Gastroesophageal sphincter (tissue), 3 donors: ENCODE results near the gene L1CAM.

Source experiments
- EP300 ChIP-seq: sonication (generic); formaldehyde crosslinking; IDR thresholded peaks from one replicate; pipeline ENCODE4 v1.6.1; 2017; ENCODE audit warnings: antibody characterized with exemption, mild to moderate bottlenecking
- POLR2AphosphoS5 ChIP-seq: sonication (generic); formaldehyde crosslinking; IDR thresholded peaks from one replicate; pipeline ENCODE4 v1.6.1; 2017; ENCODE audit warnings: antibody characterized with exemption
- TF ChIP-seq, protein P1 (sequence below), 4 experiments: fragments of 200-600 bp in 2 of 4; fragments of 450-650 bp in 2 of 4; sonication (generic) in 1 of 4; IDR thresholded peaks; one replicate each; pipeline ENCODE4 v1.5.1; 2017 to 2019; ENCODE audit warnings: antibody characterized with exemption in 4 of 4, mild to moderate bottlenecking in 2 of 4, moderate library complexity in 2 of 4

GRCh38 chrX:153831429-153832150 lies 54.4 kb downstream of the L1CAM start:
- TF ChIP-seq, protein P1, sequence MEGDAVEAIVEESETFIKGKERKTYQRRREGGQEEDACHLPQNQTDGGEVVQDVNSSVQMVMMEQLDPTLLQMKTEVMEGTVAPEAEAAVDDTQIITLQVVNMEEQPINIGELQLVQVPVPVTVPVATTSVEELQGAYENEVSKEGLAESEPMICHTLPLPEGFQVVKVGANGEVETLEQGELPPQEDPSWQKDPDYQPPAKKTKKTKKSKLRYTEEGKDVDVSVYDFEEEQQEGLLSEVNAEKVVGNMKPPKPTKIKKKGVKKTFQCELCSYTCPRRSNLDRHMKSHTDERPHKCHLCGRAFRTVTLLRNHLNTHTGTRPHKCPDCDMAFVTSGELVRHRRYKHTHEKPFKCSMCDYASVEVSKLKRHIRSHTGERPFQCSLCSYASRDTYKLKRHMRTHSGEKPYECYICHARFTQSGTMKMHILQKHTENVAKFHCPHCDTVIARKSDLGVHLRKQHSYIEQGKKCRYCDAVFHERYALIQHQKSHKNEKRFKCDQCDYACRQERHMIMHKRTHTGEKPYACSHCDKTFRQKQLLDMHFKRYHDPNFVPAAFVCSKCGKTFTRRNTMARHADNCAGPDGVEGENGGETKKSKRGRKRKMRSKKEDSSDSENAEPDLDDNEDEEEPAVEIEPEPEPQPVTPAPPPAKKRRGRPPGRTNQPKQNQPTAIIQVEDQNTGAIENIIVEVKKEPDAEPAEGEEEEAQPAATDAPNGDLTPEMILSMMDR (IDR thresholded peaks at IDR 0.05): no peak
- TF ChIP-seq EP300 (no peak), POLR2AphosphoS5 (no peak)
